Measurements from ENCODE around the gene TNFAIP6.
A peak's percentile ranks its signal among the peaks of the same experiment; 100 is the strongest.
"Not testable (repeated sequence)": the region's sequence is repeated elsewhere in the genome, so short reads cannot be mapped to it uniquely, and the experiment has no call there.

TNFAIP6 gene, protein sequence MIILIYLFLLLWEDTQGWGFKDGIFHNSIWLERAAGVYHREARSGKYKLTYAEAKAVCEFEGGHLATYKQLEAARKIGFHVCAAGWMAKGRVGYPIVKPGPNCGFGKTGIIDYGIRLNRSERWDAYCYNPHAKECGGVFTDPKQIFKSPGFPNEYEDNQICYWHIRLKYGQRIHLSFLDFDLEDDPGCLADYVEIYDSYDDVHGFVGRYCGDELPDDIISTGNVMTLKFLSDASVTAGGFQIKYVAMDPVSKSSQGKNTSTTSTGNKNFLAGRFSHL

DNA sequence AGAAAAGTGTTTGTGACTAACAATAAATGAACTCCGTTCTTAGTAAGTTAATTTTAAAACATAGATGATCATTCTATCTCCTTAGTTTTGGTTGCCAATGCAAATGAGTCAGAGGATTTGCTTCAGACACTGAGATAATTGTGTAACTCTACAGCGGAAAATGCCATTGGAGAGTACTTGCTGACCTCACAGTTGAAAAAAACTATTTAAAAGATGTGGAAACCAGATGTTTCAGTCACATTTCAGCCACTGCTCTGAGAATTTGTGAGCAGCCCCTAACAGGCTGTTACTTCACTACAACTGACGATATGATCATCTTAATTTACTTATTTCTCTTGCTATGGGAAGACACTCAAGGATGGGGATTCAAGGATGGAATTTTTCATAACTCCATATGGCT, at the start of gene TNFAIP6:
TSS of gene TNFAIP6 (plus strand) at position 234 of the 400 bp plus-strand sequence. CDS start at position 309, 75 bp downstream.
- peak; percentile 58 for DNase-seq (ENCODE audit: low spot score)

DNA sequence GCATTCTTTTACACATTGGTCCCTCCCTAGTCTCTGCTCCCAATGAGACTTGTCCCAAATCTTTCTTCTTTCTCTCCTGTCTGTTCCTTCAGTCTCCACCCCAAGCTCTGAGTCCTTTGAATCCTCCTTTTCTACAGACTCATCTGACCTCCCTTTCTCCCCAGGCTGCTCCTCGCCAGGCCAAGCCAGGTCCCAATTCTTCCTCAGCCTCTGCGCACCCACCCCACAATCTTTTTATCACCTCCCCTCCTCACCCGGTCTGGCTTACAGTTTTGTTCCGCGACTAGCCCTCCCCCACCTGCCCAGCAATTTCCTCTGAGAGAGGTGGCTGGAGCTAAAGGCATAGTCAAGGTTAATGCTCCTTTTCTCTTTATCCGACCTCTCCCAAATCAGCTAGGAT, 47.1 kb upstream of the TNFAIP6 start:
- not testable (repeated sequence) for DNase-seq (ENCODE audit: low spot score)

DNA sequence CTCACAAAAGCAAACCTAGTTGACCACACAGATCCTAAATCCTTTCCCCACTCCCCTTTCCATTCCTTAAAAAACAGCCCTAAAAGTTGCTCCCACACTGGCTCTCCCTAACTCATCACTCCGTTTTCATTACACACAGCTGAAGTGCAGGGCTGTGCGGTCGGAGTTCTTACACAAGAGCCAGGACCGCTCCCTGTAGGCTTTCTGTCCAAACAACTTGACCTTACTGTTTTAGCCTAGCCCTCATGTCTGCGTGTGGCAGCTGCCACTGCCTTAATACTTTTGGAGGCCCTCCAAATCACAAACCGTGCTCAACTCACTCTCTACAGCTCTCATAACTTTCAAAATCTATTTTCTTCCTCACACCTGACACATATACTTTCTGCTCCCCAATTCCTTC, 45.0 kb upstream of the TNFAIP6 start:
- not testable (repeated sequence) for DNase-seq (ENCODE audit: low spot score)

DNA sequence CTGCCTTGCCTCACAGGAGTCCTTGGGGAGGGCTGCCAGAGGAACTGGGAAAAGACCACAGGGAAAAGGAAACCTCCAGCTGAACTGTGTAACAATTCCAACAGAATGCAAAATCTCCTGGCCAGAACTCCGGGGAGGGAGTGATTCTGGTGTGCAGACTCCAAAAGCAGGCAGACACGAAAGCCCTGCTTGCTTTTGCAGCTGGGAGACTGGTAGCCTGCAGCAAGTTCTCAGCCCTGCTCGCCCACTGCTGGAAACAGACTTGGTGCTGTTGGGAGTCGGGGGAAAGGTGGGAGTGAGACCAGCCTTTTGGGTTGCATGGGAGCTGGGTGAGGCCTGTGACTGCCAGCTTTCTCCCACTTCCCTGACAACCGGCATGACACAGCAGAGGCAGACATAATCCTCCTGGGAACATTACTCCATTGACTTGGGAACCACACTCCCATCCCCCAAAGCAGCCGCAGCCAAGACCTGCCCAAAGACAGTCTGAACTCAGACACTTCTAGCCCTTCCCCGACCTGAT, 42.0 kb upstream of the TNFAIP6 start:
- DNase-seq (ENCODE audit: low spot score), result no peak

DNA sequence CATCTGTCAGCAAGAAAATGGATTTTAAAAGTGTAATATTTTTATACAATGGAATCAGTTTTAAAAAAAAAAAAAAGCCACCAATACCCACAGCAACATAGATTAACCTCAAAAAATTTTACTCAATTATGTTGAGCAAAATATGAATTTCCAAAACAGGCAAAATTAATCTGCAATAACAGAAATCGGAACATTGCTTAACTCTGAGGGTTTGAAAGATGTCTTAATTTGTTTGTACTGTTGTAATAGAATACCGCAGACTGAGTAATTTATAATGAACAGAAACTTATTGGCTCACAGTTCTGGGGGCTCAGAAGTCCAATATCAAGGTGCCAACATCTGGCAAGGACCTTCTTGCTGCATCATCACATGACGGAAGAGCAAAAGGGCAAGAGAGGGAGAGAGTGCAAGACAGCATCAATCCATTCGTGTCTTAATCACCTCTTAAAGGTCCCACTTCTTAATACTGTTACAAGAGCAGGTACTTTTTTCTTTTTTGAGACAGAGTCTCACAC, 31.8 kb upstream of the TNFAIP6 start:
- no peak for DNase-seq (ENCODE audit: low spot score)

DNA sequence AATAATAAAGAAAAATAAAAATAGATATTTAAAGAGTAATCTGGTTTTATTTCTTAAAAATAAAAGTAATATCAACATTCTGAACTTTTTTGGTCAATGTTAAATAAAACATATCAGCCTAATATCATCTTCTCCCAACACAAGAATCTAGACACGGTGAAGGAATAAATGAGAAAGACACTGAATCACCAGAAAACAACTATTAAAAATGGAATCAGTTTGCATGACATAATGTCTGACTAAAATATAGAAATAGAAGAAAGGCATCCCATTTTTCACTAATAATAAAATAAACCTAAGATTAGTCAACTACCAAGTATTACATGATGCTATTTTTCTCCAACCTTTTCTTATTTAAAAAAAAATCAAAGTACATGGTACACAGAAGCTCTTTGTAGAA, 30.8 kb upstream of the TNFAIP6 start:
- no peak for DNase-seq (ENCODE audit: low spot score)

DNA sequence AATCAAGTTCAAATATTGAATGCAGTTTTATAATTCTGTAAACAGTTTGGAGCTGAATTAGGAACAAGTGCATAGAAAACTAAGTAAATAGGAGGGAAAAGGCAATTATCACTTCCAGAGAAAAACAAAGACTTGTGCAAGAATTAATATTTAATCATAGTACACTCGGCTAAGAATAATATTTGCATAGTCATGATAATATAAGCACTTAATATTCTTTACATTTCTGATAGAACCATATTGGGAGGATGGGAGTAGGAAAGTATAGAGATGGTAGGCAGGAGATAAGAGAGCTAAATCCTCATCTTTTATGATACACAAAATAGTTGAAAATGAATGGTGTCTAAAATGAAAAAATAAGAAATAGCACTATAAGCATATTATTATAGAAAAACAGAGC, 27.4 kb upstream of the TNFAIP6 start:
- no peak for DNase-seq (ENCODE audit: low spot score)

DNA sequence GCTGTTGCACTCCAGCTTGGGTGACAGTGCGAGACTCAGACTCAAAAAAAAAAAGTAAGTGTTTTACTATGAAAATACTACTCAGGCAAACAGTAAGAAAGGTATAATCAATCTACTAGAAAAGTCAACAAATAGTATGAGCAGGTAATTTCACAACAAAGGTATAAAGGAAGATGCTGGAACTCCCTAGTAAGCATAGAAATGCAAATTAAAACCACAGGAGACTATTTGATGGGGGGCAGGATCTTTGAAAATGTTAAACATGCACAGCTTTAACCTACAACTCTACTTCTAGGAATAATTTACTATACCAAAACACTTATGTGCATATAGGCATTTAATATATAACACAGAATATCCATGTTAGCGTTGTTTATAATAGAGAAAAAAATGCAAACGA, 24.3 kb upstream of the TNFAIP6 start:
- no peak for DNase-seq (ENCODE audit: low spot score)

DNA sequence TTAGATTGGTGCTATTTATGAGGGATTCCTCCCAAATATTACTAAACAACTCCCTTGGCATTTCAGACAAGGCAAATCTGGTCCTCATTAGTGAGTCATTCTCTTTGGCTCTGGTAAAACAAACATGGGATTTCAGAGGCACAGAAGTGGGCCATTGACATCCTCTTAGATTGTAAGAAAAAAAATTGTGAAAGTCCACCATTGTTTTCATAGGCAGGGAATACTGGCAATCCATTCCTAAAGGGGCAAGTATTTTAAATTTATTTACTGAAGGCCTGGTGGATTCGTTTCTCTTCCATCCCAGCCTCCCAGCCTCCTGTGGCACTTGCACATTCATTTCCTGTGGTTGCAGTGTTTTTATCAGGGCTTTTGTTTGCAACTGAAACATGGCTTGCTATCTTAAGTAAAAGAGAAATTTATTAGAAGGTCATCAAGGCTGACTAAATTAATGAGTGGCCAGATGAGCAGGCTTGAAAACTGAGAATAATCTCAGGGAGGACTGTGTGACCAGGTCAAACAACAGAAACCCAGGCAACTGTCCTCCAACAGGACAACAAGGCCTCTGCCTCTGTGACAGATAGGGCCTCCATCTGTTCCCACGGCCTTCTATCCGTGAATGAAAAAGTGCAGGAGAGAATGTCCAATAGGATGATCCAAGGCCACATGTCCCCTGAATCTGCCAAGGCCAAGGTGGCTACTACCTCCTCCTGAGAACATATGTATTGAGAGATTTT, 23.1 kb upstream of the TNFAIP6 start:
- DNase-seq (ENCODE audit: low spot score), result peak; percentile 37

DNA sequence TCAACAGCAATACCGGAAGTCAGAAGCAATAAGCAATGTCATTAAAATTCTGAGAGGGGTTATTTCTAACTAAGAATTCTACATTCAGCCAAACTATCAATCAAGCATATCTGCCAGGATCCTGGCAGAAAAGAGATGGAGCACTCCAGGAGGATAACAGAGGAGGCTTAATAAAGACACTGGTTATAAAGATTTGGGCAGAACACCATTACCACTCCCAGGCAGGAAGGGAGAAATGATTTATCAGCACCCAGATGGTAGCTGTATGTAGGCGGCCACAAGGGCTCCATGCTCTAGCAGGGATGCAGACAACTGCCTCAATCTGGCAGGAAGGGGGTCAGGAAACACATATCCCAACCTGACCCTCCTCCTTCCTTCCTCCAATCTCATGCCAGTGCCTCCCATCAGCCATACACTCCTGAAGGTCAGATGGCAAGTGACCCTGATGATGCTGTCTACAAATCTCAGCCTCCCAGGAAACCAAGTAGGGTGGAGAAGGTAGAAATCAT, 20.5 kb upstream of the TNFAIP6 start:
- no peak for DNase-seq (ENCODE audit: low spot score)

DNA sequence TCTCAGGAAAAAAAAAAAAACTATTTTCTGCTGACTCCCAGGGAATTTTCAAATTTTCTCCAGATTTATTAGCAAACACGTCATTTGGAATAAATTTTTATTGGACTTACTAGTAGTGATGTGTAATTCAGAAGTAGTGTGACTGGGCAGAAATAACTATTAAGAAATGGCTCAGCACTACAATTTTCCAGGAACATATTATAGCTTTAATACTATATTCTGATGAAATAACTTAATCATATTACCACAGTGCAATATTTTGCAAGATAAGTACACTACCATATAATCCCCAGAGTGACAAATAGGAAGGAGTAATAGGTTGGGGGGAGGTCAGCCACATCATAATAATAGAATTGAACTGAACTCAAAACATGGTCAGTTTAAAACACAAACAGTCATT, 19.7 kb upstream of the TNFAIP6 start:
- DNase-seq (ENCODE audit: low spot score), result no peak

DNA sequence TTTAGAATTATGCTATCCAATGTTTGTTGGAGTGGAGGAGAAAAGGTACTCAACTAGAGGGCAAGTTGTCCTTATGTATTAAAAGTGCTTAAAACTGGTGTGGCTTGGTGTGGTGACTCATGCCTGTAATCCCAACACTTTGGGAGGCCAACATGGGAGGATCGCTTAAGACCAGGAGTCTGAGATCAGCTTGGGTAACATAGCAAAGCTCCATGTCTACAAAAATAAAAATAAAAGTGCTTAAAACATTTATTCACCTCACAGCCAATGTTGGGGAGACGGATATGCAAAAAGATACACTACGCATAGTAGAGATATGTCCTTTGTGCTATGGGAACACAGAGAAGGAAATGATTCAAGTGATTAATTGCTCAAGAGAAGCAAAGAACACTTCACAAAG, 19.3 kb upstream of the TNFAIP6 start:
- DNase-seq (ENCODE audit: low spot score), result no peak

DNA sequence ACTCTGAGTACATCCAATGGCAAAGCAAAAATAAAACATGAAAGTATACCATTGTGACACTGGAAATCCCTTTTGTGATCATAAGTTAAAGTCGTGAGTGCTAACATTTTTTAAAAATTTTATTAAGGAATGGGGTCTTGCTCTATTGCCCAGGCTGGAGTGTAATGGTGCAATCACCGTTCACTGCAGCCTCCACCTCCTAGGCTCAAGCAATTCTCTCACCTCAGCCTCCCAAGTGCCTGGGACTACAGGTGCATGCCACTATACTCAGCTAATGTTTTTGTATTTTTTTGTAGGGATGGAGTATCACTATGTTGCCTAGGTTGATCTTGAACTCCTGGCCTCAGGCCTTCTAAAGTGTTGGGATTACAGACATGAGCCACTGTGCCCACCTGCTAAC, 14.3 kb upstream of the TNFAIP6 start:
- DNase-seq (ENCODE audit: low spot score), result no peak

DNA sequence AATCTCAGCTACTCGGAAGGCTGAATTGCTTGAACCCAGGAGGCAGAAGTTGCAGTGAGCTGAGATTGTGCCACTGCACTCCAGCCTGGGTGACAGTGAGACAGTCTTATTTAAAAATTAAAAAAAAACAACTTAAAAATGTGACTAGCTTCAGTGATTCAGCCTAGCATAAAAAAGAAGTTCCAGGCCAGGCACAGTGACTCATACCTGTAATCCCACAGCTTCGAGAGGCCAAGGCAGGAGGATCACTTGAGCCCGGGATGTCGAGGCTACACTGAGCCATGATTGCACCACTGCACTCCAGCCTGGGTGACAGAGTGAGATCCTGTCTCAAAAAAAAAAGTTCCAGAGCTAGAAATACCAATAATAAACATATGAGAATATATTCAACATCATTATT, 13.2 kb upstream of the TNFAIP6 start:
- not testable (repeated sequence) for DNase-seq (ENCODE audit: low spot score)

DNA sequence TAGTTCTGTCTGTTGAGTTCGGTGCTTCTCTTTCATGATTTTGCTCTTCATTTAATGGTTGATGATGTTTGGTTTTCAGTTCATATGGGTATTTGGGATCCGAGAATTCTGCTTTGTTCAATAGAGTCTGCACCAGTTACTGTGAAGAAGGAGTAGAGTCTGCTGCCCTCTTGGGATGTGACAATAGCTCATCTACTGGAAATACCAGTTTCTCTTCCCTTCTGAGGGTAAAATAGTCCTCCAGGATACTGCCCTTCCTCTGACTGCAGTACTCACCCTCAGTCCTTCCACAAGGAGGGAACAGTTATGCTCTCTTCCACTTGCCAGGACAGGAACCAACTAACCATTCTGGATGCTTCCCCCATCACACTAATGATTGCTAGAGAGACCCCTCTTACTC, 12.5 kb upstream of the TNFAIP6 start:
- DNase-seq (ENCODE audit: low spot score), result no peak

DNA sequence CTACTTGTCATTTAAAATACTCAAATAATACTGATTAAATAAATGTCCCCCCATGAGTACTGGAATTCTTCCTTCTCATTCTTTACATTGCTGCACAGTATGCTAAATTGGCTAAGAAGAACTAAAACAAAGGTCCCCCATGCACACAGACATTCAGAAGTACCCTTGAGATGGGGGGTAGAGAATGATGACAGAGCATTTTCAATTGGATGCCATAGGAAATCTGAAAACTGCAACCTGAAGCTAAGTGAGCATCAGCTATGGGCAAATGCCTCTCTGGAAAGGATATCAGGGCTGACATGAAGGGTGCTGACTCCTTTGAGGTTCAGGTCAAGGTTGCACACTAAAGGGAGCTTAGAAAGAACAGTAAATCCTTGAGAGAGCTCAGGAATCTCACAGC, 10.1 kb upstream of the TNFAIP6 start:
- DNase-seq (ENCODE audit: low spot score), result no peak

DNA sequence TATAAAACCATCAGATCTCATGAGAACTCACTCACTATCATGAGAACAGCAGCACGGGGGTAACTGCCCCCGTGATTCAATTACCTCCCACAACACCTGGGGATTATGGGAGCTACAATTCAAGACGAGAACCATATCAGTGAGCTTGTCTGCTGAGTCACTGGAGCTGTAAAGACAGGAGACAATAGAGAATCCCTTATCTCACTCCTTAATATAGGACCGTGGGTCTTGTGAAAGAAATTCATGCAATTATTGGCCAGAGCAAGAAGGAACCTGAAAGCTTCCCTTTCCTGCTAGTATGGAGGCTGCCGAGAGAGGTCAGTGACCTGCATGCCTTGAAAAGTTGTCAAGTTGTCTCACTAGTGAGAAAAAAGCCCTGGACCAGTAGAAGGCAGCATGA, 9.5 kb upstream of the TNFAIP6 start:
- DNase-seq (ENCODE audit: low spot score), result no peak

DNA sequence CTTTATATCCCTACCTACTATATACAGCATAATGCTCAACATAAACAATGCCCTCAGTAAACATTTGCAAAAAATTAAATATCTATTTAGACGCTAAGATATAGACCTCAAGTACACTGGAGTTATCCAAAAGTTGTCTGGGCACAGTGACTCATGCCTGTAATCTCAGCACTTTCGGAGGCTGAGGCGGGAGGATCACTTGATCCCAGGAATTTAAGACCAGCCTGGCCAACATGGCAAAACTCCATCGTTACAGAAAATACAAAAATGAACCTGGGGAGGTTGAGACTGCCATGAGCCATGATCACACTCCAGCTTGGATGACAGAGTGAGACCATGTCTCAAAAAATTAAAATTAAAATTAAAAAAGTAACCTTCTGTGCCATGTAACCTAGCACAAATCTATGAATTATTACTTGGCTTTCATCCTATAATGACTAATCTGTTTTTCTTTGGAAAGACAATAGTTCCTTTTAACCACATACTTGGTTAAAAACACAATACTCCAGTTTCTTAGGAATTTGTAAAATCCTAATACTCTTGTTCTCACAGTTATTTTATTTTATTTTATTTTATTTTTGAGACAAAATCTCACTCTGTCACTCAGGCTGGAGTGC, 6.7 kb upstream of the TNFAIP6 start:
- DNase-seq (ENCODE audit: low spot score), result no peak

DNA sequence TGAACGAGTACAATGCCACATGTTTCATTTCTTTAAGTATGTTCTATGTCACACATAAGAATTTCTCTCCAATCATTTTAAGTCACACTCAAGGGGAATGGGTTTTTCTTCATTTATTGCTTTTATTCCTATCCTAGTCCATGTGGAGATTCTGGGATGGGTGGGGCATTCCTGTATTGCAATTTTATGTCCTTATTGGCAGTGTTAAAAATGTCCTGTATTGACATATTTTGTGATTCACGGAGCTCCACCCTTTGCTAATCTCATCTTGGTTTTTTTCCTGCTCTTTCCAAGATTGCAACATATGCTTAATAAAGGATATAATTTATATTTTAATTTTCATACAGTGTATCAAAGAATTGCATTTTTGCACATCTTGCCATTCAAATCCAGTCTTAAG, 3.4 kb upstream of the TNFAIP6 start:
- no peak for DNase-seq (ENCODE audit: low spot score)

DNA sequence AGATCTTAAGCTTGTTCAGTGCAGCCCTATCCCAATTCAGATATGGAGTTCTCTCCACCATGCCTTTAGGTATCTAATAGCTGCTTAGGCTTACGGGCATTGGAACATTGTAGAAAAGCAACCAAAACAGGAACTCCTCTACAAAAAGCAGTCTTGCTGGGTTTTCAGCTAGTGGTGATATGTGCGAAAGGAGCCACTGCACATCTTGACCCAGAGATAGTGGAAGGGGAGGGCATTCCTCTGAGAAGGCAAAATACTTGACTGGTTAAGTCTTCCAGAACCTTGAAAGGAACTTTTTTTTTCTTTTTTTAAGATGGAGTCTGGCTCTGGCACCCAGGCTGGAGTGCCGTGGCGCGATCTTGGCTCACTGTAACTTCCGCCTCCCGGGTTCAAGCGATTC, 2.6 kb upstream of the TNFAIP6 start:
- no peak for DNase-seq (ENCODE audit: low spot score)

DNA sequence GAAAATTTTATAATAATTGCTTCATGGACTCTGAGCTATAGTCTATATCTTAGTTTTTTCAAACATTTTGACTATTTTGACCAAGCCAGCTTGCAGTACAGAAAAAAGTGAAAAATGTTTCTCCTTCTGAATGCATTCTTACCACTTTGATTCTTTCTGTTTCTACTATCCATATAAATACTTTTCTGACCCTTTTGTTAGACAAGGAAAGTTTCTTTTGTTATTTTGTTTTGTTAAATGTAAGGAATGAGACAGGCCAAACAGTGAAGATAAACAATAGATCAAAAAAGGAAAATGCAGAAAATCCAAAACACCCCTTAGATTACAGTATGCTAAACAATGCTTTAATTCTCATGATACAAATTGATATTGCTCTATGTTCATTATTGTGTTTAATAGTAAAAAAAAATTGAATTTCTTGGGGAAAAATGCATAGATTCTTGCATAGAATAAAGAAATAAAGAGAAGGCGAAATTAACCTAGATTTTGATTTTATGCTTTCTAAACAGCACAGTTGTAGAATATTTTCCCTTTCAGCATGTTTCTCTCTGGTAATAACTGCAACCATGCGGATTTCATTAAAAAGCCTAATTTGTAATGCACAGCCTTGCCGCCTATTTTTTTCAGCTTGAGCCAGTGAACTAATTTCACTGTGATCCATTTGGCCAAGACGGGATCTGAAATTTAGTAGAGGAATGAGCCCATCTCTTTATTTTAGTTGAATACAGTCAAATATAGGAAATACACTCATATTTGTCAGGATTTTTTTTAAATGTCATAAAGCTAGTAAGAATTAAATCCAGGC, 976 bp downstream of the TNFAIP6 start:
- no peak for DNase-seq (ENCODE audit: low spot score)
